NCI-H2107 treated with DMSO at 0.1 percent for 48 hours (cell line): ENCODE results near the gene C22orf39.

Experiments used
- DNase-seq: peaks from one replicate; lab custom pipeline; 2025; ENCODE audit not compliant: unreplicated experiment; lab: John Stamatoyannopoulos, UW

The C22orf39 gene

DNA sequence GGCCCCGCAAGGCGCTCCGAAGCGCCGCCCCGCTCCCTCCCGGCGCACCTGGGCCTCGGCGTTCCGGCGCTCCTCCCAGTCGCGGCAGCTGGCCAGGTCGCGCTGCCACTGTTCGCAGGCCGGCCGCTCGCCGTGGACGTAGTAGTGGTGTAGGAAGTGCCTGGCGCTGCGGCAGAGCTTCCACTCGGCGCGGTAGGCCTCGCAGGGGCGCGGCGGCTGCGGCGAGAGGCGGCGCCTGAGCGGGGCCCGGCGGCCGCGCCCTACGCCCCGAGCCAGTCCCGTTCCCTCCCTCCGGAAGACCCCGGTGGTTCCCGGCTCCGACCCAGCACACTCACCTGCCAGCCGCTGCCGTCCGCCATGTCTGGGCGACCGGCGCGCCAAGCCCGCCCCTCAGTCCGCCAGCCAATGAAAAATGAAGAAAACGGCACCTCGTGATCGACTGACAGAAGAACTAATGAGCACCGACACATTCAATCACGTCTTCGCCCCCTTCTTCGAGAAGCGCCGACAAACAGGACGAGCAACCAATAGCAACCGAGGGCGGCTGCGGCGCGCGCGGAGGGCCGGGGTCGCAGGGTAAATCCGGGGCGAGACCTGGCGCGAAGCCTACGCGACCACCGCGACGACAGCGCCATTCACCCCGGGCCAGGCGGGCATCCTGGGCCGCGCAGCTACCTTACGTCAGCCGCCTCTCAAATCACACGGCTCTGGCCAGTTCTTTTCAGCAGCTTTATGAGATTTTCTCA is at the start of gene C22orf39:
Gene C22orf39 (minus strand): TSS at position 382 of the 746 bp plus-strand sequence. CDS start 23 bp downstream, at position 359.
- DNase-seq: peak; percentile 83

- DNase-seq: no peak
Observed at GRCh38 chr22:19497245-19497644, 49.7 kb upstream of the C22orf39 start.

GRCh38 chr22:19496324-19496630 is 48.8 kb upstream of the C22orf39 start:
- DNase-seq: no peak

DNA sequence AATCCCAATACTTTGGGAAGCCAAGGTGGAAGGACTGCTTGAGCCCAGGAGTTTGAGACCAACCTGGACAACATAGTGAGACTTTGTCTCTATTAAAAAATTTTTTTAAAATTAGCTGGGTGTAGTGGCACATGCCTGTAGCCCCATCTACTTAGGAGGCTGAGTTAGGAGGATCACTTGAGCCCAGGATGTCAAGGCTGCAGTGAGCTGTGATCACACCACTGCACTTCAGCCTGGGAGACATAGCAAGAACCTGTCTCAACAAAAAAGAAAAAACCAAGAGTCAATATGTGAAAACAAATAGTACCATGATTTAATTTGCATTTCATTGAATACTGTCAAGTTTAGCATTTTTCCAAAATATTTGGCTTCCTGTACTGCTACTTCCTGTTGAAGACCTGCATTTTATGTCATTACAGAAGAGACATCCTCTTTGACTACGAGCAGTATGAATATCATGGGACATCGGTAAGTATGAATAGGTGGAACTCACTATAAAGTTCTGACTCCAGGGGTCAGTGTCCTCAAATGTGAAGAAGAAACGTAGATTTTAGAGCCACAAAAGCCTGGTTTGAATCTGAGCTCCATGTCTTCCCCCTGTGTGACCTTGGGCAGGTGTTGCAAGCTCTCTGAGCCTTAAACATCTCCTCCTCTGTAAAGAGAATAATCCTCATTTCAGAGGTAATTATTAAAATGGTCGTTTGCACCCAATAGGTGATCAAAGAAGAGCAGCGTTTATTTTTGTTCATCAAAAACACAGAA is 48.2 kb upstream of the C22orf39 start:
- DNase-seq: no peak

DNA sequence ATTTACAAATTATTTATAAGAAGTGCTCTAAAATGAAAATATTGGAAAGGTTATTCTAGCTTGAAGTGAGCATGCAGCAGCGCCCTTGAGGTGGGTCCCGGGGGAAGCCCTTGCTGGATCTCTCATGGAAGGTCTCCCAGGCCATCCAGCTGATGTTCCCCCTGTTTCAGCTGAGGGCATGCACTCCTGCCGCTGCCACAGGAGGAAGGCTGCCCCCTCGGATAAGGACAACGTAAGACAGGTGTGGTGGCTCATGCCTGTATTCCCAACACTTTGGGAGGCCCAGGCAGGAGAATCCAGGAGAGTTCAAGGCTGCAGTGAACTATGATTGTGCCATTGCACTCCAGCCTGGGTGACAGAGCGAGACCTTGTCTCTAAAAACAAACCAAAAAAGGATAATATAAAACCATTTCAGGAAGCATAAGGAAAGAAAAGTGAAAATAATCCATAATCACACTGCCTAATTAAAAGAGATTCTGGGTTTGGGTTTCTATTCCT is 47.2 kb upstream of the C22orf39 start:
- DNase-seq: no peak

GRCh38 chr22:19494001-19494560 is 46.6 kb upstream of the C22orf39 start:
- no peak for DNase-seq

DNA sequence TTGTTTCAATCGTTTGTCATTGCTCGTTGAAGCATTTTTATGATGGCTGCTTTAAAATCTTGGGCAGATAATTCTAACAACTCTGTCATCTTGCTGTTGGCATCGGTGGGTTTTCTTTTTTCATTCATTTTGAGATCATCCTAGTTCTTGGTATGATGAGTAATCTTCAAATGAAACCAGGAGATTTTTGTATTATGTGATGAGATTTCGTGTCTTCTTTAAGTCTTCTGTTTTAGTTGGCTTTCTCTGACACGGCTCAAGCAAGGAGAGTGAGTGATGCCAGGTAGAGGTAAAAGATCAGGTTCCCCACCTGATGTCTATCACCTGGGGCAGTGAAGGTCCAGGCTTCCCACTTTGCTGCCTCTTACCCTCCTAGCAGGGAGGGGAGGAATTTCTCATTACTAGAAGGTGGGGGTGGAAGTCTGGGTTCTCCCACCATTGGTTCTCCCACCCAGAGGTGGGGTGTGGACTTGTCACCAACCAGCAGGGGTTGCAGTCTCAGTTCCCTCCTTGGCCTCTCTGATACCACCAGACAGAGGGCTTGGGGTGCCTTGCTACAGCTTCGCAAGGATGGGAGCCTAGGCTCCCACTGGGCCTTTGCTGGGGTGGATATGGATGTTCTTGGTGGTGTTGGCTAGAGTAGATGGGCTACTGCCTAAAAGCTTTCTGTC is 45.1 kb upstream of the C22orf39 start:
- no peak for DNase-seq

GRCh38 chr22:19490628-19491230 is 43.2 kb upstream of the C22orf39 start:
- no peak for DNase-seq

- DNase-seq: no peak
Observed at GRCh38 chr22:19488884-19489843, 41.7 kb upstream of the C22orf39 start.

DNA sequence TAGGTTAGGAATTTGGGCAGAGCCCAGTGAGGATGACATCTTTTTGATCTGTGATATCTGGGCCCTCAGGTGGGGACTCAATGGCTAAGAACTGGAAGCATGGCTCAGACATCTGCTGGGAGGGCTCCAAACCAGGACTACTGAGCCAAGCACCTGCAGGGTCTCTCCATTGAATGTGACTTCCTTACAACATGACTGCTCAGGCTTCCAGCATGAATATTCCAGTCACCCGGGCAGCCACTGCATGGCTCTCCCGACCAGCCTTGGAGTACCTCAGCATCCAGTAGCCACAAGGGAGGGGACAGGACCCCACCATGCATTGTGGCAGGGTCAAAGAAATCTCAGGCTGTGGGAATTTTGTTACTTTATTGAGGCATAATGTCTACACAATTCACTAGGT is 40.8 kb upstream of the C22orf39 start:
- no peak for DNase-seq

GRCh38 chr22:19483481-19484244 is 36.2 kb upstream of the C22orf39 start:
- no peak for DNase-seq

GRCh38 chr22:19482297-19482696 is 34.8 kb upstream of the C22orf39 start:
- DNase-seq: no peak

DNA sequence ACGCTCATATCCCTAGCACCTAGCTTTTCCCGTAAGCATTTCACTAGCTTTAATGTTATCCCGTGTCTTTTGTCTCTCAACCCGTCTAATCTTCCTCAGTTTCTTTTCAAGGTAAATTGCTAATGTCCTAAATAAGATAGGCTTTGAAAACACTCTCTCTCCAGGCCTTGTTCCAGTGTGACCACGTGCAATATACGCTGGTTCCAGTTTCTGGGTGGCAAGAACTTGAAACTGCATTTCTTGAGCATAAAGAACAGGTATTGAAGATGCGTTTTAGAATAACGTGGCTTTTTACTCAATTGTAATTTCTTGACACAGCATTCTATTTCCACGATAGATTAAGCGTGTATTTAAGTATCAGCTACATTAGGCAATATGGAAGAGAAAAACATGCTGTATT is 33.3 kb upstream of the C22orf39 start:
- DNase-seq: no peak

- no peak for DNase-seq
Observed at GRCh38 chr22:19480173-19480568, 32.7 kb upstream of the C22orf39 start.

GRCh38 chr22:19479355-19480172 is 32.1 kb upstream of the C22orf39 start, which contains the start of gene CDC45:
Gene CDC45, plus strand, starts transcription at chr22:19479920. Its CDS starts 49 bp downstream, at chr22:19479969.
- peak; percentile 96 for DNase-seq

DNA sequence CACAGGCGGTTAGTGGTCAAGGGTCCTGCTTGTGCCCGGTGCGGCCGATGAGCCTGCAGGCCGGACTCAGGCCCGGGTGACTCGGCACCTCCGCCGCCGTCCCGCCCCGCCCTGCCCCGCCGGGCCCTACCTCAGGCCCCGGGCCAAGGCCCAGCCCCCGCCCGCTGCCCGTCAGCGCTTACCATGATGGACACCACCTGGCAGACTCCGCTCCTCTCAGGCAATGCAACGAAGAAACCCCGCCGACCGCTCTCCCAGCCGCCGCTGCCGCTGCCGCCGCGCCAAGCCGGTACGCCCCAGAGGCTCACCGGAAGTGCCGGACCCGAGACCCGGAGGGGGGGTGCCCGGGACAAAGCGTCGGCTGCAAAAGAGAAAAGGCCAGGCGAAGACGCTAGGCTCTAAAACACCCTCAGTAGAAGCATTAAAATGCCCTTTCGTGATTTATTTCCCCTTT is 31.4 kb upstream of the C22orf39 start, which contains the start of gene UFD1:
Gene UFD1 (minus strand): TSS at position 293 of the 454 bp plus-strand sequence. CDS start 108 bp downstream, at position 185.
- no peak for DNase-seq

- DNase-seq: no peak
Observed at GRCh38 chr22:19478045-19478900, 30.8 kb upstream of the C22orf39 start.
